Right lung (tissue), 5 donors: ENCODE data around the gene CPNE6. TPM values are rescaled to one million over a fixed set of nuclear protein-coding genes. Genes with fewer than 3 reads are reported as not detected.

Experiments
- DNase-seq, 2 donors: peaks; one replicate each; pipeline ENCODE4 v3.0.0-alpha.2; 2013
- polyA plus RNA-seq, 5 donors: library from polyadenylated mRNA; unstranded; fragments of 120-200 nt; gene quantifications; one replicate each; pipeline versions ENCODE4 v1.2.1 to v1.2.3, GENCODE V29; 2013; ENCODE audit warnings: inconsistent platforms in 1 of 5, low replicate concordance in 1 of 5; ENCODE audit not compliant: insufficient read length in 5 of 5, insufficient read depth in 1 of 5

CPNE6 gene
- polyA plus RNA-seq, 5 donors: not detected

DNA sequence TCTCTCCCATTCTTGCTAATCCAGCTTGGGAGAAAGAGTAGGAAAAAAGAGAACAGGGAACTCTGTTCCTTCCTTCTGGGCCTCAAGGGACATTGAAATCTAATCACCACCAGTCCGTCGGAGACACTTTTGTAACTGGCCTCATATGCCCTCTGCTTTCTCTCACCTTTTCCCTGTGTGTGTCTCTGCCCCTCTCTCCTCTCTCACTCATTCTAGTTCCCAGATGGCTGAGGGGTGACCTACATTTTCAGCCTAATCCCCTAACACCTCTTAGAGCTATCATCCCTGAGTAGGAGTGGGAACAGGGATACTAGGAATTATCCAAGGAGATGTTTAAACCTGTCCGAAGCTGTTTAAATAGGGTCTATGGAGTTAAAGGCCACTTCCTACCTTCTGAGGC, 13.9 kb downstream of the CPNE6 start:
- no peak for DNase-seq

DNA sequence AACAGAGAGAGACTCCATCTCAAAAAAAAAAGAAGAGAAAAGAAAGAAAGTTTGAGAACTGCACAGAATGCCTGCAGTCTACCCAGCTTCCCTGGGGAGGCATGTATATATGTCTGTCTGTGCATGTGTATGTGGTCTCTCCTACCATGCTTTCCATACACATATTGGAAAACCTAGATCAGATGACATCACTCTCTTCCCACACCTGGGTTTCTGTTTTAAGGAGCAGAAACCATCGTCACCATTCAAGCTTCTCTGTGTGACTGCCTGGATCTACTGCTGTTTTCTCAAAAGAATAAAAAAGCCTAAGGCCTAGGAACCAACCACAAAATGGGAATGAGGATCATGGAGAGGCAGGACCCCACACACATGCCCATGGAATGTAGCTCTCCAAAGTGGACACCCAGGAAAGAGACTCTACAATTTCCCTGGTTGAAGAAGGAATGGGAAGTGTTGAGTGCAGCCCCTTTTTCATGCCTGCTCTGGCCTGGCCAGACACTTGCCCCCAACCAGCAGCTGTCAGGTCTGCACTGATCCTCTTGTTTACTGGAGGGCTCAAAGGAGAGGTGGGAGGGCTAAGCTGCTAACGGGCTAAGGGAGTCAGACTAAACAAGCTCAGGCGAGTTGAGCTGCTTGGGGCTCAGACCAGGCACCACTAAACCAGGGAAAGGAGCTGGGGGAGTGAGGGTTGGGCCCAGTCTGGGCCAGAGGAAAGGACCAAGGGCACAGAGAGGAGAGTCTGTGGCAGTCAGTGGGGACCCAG, 15.0 kb downstream of the CPNE6 start:
- no peak for DNase-seq

DNA sequence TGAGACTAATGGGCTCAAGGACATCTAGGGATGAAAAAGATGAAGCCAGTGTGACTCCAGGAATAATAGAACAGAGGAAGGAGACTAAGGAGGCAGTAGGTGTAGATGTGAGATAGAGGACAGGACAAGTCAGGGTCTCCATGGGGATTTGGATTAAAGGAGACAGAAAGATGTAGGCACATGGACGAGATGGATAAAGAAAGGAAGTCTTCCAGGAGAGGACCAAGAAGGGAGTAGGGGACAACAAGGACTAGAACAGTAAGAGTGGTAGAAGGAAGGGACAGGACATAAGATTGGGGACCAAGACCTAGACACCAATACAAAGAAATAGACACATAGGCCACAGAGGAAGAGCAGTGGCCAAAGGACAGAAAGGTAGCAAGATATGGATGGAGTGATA, 15.6 kb downstream of the CPNE6 start:
- no peak for DNase-seq

DNA sequence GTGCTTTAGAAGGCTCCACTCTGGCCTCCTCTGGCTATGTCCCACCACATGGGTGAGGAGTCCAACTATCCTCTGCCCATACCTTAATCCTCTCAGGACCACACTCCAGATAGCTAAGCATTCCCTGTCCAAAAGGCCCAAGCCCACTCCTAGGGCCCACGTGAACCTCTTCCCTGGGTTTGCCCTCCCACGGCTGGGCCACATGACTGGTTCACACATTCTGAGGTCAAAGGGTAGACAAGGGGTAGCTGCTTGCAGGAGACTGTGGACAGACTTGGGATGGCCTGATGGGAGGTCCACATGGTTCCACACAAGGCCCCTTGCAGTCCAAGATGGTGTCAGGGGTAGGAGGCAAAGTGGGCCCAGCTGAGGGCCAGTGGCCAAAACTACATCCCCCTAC, 16.7 kb downstream of the CPNE6 start:
- no peak for DNase-seq

DNA sequence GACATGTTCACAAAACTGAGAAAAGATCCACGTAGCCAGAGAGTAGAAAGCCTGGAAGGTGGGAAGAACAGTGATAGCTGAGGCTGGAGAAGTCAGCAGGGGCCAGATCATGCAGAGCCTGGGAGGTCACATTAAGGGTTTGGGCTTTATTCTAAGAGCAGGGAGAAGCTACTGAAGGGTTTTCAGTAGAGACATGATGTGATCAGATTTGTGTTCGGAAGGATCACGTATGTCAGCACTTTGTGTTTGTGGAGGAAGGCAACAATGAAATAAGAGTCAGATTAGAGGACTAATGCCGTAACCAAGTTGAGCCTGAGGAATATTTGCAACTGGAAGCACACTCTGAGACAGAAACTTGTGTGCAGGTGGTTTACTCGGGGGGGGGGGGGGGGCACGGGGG, 18.5 kb downstream of the CPNE6 start:
- DNase-seq: no peak

DNA sequence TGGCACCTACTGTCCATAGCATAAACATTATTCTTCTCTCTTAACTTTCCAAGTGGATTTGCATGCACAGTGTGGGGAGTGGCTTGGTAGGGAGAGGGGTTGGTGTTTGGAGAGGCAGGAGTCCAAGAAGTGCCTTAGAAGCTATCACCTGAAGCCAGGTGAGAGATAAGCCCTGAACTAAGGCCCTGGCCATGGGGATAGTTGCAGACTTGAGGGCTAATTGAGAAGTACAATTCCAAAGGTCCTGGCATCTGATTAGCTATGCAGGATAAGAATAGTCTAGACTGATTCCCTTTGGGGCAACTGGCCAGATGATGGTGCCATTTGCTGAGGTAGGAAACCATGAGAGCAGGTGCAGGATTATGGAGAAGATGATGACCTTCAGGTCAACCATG, 20.7 kb downstream of the CPNE6 start:
- DNase-seq: peak in 1 of 2 donors; percentile 16

DNA sequence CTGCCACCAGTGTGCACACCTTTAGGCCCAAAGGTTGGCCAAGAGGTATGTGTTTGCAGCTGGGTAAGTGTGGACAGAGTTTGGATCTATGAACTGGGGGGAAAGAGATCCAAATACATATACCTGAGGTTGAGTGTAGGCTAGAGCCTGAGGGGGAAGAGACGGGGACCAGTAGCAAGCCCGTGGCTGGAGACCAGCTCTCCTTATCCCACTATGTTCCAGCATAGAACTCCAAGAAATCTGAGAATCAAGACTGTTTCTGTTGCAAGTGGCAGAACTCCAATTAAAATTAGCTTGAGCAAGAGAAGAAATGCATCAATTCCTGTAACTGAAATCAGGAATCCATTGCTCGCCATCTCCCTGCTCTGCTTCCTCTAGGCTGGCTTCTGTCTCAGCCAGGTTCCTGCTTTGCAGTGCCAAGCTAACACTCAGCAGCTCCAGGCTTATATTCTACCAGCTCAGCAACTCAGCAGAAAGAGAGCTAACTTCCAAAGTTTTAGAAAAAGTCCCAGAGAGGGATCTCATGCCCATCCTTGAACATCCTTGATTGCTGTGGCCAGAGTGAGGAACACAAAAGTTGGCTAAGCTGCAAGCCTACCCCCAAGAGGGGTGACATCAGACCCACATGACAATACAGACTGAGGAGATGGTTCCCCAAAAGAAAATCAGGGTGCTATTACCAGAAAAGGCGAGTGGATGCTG, 21.3 kb downstream of the CPNE6 start:
- no peak for DNase-seq

DNA sequence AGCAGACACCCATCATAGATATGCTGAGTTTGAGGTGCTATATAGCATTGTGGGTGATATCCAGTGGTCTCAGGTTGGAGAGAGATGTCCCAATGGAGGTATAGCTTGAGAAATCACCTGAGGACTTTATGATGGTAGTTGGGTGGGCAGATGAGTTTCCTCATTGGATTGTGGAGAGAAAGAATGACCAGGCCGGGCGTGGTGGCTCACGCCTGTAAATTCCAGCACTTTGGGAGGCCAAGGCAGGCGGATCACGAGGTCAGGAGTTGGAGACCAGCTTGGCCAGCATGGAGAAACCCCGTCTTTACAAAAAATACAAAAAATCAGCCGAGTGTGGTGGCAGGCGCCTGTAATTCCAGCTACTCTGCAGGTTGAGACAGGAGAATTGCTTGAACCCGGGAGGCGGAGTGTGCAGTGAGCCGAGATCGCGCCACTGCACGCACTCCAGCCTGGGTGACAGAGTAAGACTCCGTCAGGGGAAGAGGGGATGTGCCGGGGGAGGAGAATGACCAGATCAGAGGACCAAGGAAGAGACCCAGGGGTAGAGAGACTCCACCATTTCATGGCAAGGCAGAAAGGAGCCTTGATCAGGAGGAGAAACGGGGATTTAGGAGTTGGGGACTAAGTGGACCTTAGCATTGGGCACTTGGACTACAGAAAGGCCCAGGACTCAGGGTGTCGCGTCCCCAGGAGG, 22.0 kb downstream of the CPNE6 start:
- no peak for DNase-seq

DNA sequence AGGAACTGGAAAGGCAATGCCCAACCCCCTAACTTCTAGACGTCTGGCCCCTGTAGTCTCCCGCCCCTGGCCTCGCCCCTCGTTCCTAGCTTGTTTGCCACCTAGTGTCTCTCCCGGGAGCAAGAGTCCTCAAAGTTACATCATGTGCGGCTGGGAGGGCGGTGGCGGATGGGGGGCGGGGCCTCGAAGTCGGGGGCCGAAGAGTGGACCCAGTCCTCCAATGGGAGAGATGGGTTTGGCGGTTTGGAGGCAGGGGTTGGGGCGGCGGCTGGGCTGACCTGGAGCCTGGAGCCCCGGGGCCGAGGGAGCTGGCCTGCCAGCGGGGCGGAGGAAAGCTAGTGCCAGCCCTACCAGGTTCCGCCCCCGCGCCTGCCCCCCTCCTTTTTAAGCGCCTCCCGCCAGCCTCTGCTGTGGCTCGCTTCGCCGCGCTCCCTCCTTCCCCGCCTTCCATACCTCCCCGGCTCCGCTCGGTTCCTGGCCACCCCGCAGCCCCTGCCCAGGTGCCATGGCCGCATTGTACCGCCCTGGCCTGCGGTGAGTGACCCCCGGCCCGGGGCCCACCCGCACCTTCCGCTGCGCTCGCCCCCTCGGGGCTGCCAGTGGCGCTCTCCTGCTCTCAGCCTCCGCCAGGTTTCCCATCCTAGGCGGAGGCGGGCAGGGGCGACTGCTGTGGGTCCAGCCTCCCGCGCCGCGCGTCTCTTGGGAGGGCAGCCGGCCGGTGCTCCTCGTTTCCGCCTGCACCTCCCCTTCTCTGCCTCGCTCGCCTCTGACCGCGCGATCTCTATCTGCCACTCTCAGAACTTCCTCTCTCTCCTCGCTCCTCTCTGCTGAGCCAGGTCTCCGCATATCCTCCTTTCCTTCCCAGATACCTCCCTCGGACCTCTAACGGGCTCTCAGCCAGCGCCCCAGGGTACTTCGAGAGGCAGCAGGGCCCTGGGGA, 22.8 kb downstream of the CPNE6 start, which contains the start of gene PCK2:
Gene PCK2 (plus strand): TSS at position 411 of the 940 bp plus-strand sequence. CDS start 95 bp downstream, at position 506.
- peak; percentile 86 for DNase-seq

DNA sequence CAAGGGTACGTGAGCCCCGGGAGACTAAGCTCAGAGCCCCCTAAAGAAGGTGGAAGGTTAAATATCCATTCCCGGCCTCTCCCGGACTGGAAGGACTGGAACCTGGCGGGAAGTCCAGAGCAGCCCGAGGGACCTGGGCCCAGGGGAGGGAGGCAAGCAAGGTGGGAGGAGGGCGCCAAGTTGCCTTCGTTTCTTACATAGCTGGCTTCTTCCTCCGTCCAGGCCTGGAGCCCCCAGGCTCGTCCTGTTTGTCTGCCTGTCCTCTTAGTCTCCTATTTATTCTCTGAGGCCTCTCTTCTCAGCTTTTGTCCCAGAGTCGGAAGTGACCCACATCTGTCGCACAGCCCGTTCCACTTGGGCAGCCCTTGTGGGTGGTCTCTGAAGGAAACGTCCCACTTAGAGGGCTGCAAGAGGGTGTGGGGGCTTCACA, 23.5 kb downstream of the CPNE6 start:
- no peak for DNase-seq

DNA sequence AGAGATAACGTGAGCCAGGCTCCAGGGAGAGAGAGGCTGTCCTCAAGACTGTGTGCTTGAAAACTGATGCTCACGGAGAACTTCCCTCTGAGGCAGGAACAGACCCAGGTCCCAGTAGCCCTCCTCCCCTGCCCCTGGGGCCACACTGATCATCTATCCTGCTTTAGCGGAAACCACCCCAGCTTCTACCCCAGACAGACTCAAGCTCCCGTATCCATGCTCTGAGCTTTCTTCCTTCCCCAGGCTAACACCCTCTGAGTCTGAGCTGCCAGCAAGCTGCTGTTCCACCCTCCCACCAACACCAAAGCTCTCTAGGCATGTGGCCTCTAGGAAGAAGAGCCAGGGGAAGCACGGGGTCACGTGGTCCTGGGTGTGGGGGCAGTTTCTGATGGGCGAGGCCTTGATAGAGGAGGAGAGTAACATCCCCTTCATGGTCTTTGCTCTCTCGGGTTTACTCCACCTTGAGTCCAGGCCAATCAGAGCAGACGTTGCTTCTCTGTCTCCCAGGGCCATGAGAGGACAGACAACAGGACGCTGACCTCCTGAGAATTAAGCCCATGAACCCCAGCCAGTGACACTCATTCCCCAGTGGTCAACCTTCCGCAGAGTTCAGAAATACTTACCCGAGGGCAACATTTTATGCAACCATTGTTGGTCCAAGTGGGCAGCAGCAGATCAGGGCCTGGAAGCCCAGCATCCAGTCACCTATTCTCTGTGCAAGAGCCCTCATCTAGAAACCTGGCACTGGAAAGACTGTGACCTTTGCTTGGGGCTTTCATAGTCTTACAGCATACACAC, 24.1 kb downstream of the CPNE6 start:
- peak in 1 of 2 donors; percentile 28 for DNase-seq

DNA sequence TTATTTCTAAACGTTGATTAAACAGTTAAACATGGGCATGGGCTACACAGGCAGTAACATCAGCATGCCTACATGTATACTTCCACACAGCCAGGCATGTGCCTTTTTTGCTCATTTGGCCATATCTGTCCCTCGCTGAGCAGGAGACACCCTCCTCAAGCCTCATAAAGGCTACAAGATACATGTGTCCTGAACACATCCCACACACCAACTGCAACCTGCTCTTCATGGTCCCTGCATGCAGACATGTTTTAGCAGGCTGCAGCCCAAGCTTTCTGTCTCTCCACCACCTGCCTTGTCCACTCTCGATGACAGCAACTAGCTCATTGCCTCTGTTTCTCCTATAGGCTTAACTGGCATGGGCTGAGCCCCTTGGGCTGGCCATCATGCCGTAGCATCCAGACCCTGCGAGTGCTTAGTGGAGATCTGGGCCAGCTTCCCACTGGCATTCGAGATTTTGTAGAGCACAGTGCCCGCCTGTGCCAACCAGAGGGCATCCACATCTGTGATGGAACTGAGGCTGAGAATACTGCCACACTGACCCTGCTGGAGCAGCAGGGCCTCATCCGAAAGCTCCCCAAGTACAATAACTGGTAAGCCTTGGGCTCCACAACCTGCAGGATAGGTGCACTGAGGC, 25.3 kb downstream of the CPNE6 start:
- no peak for DNase-seq

DNA sequence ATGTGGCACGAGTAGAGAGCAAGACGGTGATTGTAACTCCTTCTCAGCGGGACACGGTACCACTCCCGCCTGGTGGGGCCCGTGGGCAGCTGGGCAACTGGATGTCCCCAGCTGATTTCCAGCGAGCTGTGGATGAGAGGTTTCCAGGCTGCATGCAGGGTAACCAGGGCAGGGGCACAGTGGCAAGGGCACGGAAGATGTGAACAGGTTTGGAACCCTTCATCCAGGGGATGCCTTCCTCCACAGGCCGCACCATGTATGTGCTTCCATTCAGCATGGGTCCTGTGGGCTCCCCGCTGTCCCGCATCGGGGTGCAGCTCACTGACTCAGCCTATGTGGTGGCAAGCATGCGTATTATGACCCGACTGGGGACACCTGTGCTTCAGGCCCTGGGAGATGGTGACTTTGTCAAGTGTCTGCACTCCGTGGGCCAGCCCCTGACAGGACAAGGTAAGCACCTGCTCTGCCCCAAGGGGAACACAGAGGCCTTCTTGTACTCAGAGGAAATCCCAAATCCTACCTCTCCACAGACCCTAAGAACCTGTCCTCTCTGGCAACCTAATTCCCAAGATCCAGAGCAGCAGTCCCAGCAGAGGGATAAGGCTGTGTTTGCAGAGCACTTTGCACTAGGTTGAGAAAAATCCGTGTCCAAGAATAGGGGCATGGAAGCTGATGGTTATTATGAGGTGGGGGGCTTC, 27.0 kb downstream of the CPNE6 start:
- no peak for DNase-seq

DNA sequence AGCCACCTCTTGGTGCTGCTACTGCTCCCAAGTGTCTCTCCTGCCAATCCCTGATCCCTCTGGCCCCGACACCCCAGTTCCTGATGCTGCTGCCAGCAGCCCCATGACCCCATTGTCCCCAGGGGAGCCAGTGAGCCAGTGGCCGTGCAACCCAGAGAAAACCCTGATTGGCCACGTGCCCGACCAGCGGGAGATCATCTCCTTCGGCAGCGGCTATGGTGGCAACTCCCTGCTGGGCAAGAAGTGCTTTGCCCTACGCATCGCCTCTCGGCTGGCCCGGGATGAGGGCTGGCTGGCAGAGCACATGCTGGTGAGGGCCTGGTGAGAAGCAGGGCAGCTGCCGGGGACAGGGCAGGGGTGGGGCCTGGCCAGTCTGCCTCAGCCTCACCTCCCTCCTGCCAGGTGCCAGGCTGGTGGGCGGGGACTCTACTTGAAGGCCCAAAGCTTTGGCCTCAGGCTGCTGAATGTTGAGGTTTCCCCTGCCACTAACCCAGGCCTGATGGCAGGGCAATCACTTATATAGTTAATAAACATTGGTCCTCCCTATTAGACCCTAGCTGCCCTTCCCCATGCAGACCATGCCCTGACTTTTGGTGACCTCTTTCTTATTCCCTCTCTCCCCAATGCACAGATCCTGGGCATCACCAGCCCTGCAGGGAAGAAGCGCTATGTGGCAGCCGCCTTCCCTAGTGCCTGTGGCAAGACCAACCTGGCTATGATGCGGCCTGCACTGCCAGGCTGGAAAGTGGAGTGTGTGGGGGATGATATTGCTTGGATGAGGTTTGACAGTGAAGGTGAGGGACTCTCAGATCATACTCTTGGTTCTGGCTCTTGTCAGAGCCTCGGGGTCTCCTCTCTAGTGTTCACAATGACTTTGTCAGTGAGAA, 27.8 kb downstream of the CPNE6 start:
- DNase-seq: no peak

DNA sequence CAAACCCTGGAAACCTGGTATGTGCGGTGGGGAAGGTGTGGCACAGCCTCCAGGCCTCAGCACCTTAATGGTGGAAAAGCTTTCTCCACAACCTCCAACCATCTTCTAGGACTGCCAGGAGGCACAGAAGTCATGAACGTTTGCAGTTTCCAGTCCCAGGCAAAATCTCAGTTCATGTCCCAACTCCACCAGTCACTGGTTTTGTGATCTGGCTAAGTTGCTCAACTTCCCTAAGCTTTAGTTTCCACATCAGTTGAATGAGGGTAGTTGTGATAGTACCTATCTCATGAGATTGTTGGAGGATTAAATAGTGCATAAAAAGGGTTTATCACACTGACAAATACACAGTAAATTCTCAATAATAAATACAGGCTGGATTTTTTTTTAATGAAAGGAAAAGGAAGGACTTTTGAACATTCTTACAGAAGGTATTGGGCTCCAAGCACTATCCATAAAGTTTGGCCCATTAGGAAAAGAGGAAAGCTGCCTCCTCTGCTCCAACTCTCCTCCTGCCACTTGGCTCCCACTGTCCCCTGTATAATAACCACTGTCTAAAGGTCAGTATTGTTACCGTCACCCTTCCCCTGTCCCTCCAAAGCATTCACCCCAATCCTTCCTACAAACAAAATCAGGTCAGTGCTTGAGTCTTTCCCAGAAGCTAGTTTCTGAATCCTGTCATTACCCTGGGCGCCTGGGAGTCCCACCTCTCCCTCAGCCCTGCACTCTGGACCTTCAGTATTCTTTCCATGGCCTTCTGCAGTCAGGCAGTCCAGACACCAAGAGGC, 29.0 kb downstream of the CPNE6 start:
- no peak for DNase-seq

DNA sequence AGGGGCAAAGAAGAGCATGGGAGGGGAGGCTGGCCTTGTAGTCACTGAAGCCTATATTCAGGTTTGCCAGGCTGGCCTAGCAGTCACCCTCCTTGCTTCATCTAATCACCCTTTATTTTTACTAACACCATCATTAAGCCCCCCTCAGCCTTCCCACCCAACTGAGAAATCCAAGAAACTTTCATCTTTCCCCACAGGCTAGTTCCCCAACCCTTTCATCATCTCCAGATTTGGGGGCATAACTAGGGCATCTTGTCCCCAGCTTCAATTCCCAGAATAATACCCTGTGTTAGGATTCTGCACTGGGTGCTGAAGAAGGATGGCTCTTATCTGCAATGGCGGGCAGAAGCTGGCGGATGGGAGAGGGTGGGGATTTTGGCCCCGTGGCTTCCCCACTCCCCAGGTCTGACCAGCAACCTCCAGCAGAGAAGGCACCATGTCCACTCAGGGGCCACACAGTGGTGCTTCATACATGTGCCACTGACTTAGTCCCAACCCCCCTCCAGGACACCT, 29.7 kb downstream of the CPNE6 start:
- DNase-seq: no peak

DNA sequence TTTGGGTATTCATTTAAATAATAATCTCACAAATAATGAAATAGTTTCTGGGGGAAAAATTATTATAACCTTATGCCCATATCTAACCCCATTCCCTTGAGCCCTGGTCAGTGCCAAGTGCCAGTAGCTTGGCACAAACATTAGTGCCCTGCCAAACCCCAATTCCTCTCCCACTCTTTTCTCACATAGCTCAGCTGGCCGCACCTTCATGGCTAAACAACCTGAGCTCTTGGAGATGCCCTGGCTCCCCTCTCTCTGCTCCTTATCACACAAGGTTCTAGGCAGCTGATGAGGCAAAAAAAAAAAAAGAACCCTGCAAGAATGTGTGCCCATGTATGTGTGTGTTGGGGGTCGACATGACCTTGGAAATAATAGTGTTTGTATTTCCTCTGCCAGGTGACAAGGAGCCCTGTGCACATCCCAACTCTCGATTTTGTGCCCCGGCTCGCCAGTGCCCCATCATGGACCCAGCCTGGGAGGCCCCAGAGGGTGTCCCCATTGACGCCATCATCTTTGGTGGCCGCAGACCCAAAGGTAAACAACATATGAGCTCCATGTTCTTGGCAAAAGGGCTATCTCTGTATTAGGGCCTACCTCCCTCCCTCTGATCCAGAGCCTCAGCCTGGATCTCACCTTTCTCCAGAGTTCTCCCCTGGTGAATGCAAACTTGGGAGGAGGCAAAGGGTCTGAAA, 31.1 kb downstream of the CPNE6 start:
- no peak for DNase-seq
